ENCODE data around the gene ZFAND3.
"Not testable (repeated sequence)": the region's sequence is repeated elsewhere in the genome, so short reads cannot be mapped to it uniquely, and the experiment has no call there.

ZFAND3 gene

GRCh38 chr6:38016824-38017223, 197.3 kb downstream of the ZFAND3 start:
- no peak for DNase-seq

GRCh38 chr6:38018755-38019165, 199.2 kb downstream of the ZFAND3 start:
- DNase-seq: no peak

- peak; percentile 14 for DNase-seq
These were observed 201.1 kb downstream of the ZFAND3 start for GRCh38 chr6:38020593-38020992.

- no peak for DNase-seq
These were observed 201.5 kb downstream of the ZFAND3 start for GRCh38 chr6:38021029-38021428.

GRCh38 chr6:38021571-38021970, 202.0 kb downstream of the ZFAND3 start:
- DNase-seq: no peak

DNA sequence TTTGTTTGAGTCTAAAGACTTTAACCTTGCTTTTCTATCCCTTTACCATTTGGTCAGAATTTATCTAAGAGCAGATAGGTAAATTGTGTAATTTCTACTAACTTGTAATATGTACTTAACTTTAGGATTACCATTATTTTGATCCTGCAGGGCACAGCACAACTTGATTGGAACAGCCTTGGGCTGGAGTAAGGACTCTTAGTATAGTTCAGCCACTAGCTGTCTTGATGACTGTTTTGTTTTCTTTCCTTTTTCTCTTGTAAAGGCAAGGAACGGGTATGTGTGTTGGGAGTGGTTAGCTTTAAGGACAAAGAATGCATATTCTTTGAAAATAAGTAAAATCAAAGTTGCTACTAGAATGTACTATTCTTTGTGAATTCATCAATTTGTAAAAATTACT, 203.2 kb downstream of the ZFAND3 start:
- DNase-seq: no peak

DNA sequence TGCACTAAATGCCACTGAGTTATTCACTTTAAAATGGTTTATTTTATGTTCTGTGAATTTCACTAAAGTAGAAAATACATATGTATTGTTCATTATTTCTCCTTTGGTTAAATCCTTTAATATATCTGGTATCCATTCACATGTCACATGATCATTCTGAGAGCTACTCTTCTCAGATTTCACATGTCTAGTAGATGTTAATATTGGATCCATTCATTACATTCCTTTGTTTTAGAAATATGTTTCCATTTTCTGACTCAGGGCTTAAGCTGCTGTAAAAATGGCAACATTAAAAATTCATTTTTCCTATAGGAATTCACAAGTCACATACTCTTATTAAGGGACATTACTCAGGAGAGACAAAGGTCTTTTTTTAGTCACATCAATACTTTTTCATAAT, 205.4 kb downstream of the ZFAND3 start:
- no peak for DNase-seq

GRCh38 chr6:38025451-38025850, 205.9 kb downstream of the ZFAND3 start:
- no peak for DNase-seq

DNA sequence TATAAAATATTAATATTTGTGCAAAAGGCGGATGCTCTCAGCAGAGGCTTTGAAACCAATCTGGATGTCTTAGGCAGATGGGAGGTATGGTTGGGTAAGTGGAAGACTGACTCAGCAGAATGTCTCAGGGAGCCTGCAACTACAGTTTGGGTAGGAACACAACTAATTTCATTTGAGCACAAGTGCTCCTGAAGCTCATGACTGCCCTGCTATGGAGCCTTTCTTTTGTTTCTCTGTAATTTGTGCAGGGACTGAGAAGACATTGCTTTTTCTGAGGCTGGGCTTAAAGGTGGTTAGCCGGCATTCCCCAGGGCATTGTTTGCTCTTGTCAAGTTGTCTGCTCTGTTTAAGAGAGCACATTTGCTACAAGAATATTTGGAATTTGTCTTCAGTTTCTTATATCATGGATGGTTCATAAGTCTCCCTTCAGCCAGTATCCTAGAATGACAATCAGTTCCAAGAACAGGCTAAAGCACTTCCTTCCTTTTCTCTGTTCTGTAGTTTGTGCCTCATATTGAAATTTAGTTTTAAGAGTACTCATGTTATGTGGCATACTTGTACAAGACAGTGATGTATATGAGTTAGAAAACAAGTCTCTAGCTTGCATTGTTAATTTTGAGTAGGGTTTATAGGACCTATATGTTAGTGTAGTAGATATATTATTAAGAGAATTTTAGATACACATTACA, 208.3 kb downstream of the ZFAND3 start:
- no peak for DNase-seq

GRCh38 chr6:38030380-38030779, 210.9 kb downstream of the ZFAND3 start:
- DNase-seq: no peak

DNA sequence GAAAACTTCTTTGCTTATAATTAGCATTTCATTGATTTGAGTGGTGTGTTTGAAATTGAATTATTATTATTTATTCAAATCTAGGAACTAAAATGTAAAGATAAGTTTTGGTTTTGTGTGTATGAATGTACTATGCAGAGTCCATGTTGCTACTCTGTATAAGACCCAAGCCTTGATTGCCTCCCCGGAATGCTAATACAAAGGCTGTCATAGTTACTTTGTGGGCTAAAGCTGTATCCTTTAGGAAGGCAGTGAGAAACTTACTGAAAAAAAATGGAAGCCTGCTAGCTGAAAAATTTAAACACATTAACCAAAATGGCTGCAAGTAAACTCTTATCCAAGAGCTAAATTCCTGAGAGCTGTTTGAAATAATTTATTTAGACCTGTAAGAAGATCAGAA, 213.3 kb downstream of the ZFAND3 start:
- no peak for DNase-seq

GRCh38 chr6:38033442-38033982, 214.0 kb downstream of the ZFAND3 start:
- no peak for DNase-seq

- no peak for DNase-seq
These were observed 214.9 kb downstream of the ZFAND3 start for GRCh38 chr6:38034274-38034914.

DNA sequence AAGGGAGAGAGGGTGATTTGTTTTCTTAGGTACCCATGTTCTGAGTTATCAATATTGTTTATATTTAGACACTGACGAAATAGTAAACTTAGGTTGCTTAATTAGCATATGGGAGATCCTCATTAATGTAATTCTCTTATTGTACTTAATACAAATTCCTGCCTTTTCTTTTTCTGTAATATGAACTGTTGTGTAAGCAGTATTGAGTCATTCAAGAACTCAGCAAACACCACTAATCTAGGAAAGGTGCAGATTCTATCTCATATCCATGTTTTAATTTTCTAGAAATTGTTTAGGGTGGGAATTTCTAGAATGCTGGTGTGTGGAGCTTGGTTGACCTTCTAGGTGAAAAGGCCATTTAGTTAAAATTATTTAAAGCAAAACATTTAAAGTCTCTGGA, 216.0 kb downstream of the ZFAND3 start:
- DNase-seq: no peak

- no peak for DNase-seq
These were observed 220.0 kb downstream of the ZFAND3 start for GRCh38 chr6:38039502-38039901.

DNA sequence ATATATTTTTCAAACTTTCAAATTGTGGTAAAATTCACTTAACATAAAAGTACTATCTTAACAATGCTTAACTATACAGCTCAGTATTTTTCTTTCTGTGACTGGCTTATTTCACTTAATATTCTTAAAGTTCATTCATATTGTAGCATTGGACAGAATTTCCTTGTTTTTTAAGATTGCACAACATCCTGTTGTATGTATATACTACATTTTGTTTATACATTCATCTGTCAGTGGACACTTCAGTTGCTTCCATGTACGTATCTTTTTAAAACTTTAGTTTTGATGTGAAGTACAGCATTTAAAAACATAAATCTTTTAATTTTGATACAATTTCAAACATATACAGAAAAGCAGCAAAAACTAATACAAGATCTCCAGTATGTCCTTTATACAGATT, 220.7 kb downstream of the ZFAND3 start:
- no peak for DNase-seq

GRCh38 chr6:38043259-38043753, 223.8 kb downstream of the ZFAND3 start:
- DNase-seq: no peak

GRCh38 chr6:38045701-38046305, 226.3 kb downstream of the ZFAND3 start:
- no peak for DNase-seq

DNA sequence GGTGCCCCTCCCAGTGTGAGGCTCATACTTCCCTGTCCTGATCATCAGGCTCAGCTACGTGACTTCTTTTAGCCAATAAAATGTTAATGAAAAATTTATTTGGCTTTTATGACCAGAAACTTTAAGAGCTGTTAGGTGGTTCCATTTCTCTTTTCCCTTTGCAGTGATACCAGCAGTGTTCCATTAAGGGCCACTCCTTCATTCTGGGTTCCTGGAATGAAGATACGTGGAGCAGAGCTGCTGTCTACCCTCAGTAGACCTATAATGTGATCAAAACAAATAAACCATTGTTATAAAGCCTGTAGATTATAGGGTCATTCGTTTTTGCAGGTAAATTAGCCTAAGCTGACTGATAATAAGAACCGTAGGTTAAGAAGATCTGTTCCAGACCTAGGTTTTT, 228.0 kb downstream of the ZFAND3 start:
- DNase-seq: no peak

GRCh38 chr6:38049861-38050397, 230.4 kb downstream of the ZFAND3 start:
- not testable (repeated sequence) for DNase-seq

DNA sequence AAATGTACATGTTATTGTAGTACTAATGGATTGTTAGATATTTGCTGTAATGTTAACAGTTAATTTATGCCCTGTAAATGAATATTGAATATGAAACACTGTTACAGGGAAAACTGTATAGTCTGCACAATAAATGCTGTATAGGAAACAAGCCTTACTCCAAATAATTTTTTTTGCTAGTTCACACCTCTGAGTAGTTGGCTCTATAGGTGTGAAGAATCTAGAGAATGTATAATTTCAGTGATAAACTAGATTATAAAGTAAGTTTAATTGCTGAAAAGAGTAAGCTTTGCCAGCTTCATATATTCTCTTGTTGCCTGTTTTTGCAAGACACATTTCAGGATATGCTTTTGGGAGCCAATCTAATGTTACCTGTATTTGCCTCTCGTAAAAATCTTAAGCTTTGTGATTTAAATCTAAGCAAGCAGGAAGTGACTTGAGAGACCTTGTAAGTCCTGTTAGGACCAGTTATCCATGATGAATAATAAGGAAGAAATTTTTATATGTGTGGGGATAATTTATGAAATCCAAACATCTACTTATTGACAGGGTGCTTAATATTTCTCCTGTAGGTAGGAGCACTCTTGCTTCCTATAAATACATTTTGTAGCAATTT, 232.4 kb downstream of the ZFAND3 start:
- no peak for DNase-seq

- DNase-seq: no peak
These were observed 235.1 kb downstream of the ZFAND3 start for GRCh38 chr6:38054527-38055202.

- DNase-seq: no peak
These were observed 235.7 kb downstream of the ZFAND3 start for GRCh38 chr6:38055203-38055589.
